Uterus (tissue), 2 donors: Measurements from ENCODE around the gene SNAI1.

Experiments
- CTCF ChIP-seq, 4 experiments: fragments of 200-600 bp in 2 of 4; fragments of 450-650 bp in 2 of 4; sonication (generic) in 2 of 4; IDR thresholded peaks; one replicate each; pipeline ENCODE4 v1.5.1; 2016 to 2019; ENCODE audit warnings: antibody characterized with exemption in 4 of 4, mild to moderate bottlenecking in 2 of 4, moderate library complexity in 1 of 4
- POLR2A ChIP-seq, 2 donors: fragments of 450-650 bp; IDR thresholded peaks; one replicate each; pipeline ENCODE4 v1.6.1; 2016; ENCODE audit warnings: antibody characterized with exemption in 2 of 2, mild to moderate bottlenecking in 1 of 2, moderate library complexity in 1 of 2

GRCh38 chr20:50034567-50035180, 51.9 kb downstream of the SNAI1 start:
- TF ChIP-seq CTCF (IDR thresholded peaks at IDR 0.05) (no peak), POLR2A (IDR thresholded peaks at IDR 0.05) (no peak)
